MCF 10A (cell line): Measurements from ENCODE around the gene ZCCHC10. TPM values are rescaled to one million over a fixed set of nuclear protein-coding genes. Genes with fewer than 3 reads are reported as not detected.
"Not testable (repeated sequence)": the region's sequence is repeated elsewhere in the genome, so short reads cannot be mapped to it uniquely, and the experiment has no call there.

Experiments
- BruUV-seq: library from RNA; stranded (reverse); fragments of 400-500 nt; replicated peaks from 2 replicates; lab custom pipeline; 2021; lab: Mats Ljungman, UMichigan
- CTCF ChIA-PET: fragments of 300-600 bp; sonication (Branson Sonifier 250); formaldehyde crosslinking; extraction: SDS; loops from one replicate; lab custom pipeline; 2021; ENCODE audit warnings: antibody characterized with exemption, inconsistent platforms; lab: Yijun Ruan, JAX
- POLR2A ChIA-PET: fragments of 300-600, 350-650 bp; sonication (Branson Sonifier 250); formaldehyde crosslinking; extraction: SDS; loops from one replicate; lab custom pipeline; 2020; ENCODE audit warnings: antibody characterized with exemption, inconsistent platforms; lab: Yijun Ruan, JAX
- DNase-seq: peaks from one replicate; pipeline ENCODE4 v3.0.0-alpha.2; 2018; ENCODE audit not compliant: unreplicated experiment
- H3K27ac Mint-ChIP-seq: one replicate; pipeline ENCODE4 v1.8.0; 2022; ENCODE audit warnings: mild to moderate bottlenecking, low read depth, mixed read lengths; ENCODE audit not compliant: unreplicated experiment
- H3K27me3 Mint-ChIP-seq: one replicate; pipeline ENCODE4 v1.8.0; 2022; ENCODE audit warnings: mixed read lengths; ENCODE audit not compliant: insufficient read depth, unreplicated experiment
- H3K36me3 Mint-ChIP-seq: one replicate; pipeline ENCODE4 v1.8.0; 2022; ENCODE audit warnings: mild to moderate bottlenecking, moderate library complexity, mixed read lengths; ENCODE audit not compliant: insufficient read depth, unreplicated experiment
- H3K4me1 Mint-ChIP-seq: one replicate; pipeline ENCODE4 v1.8.0; 2022; ENCODE audit warnings: mixed read lengths; ENCODE audit not compliant: insufficient read depth, unreplicated experiment
- H3K4me3 Mint-ChIP-seq: one replicate; pipeline ENCODE4 v1.8.0; 2022; ENCODE audit warnings: mild to moderate bottlenecking, moderate library complexity, mixed read lengths; ENCODE audit not compliant: unreplicated experiment
- H3K9me3 Mint-ChIP-seq: one replicate; pipeline ENCODE4 v1.8.0; 2022; ENCODE audit warnings: mixed read lengths; ENCODE audit not compliant: unreplicated experiment
- intact Hi-C: fragments of 100-400 bp; cut with micrococcal nuclease; formaldehyde crosslinking; loops from 2 replicates; pipeline ENCODE4 v1.14.1; 2022
- total RNA-seq: library from RNA; stranded (reverse); gene quantifications from 2 replicates; pipeline ENCODE4 v1.2.3, GENCODE V29; 2022
- TF ChIP-seq, protein P1 (sequence below): fragments of 200-600 bp; IDR thresholded peaks from one replicate; pipeline ENCODE4 v1.8.0; 2022; ENCODE audit warnings: antibody characterized with exemption, mild to moderate bottlenecking; ENCODE audit not compliant: unreplicated experiment

ZCCHC10 gene
- total RNA-seq, 1 experiment from 2014 or later = 35.0 TPM

DNA sequence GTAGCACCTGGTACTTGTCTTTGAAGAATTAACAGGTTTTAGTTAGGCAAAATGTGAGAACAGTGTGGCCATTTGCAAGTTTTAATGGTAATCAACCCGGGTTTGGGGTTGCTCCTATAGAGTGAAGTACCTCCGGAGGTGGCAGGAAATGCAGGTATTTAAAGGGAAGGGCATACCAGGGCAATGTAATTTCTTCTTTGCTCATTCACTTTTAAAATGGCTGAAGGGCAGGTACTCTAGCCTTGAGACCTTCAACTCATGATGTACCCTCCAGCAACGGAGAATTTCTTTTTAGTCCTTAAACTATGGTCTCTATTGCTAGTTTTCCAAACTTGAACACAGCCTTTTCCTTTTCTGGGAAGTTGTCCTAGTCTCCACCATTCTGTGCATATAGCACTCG, 24.2 kb upstream of the ZCCHC10 start:
- intact Hi-C loops = no loop called here
- H3K36me3 Mint-ChIP-seq = peaks cover 27% of the 10 kb centered on the region
- H3K27ac Mint-ChIP-seq = peak overlapping the region; percentile 99
- no TSS peak for BruUV-seq
- TF ChIP-seq, protein P1, sequence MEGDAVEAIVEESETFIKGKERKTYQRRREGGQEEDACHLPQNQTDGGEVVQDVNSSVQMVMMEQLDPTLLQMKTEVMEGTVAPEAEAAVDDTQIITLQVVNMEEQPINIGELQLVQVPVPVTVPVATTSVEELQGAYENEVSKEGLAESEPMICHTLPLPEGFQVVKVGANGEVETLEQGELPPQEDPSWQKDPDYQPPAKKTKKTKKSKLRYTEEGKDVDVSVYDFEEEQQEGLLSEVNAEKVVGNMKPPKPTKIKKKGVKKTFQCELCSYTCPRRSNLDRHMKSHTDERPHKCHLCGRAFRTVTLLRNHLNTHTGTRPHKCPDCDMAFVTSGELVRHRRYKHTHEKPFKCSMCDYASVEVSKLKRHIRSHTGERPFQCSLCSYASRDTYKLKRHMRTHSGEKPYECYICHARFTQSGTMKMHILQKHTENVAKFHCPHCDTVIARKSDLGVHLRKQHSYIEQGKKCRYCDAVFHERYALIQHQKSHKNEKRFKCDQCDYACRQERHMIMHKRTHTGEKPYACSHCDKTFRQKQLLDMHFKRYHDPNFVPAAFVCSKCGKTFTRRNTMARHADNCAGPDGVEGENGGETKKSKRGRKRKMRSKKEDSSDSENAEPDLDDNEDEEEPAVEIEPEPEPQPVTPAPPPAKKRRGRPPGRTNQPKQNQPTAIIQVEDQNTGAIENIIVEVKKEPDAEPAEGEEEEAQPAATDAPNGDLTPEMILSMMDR = no peak
- peaks cover 29% of the 10 kb centered on the region for H3K4me1 Mint-ChIP-seq
- ChIA-PET CTCF (no interaction called here), POLR2A (interaction anchor here (0.6 to 11.8 kb wide), 19 partner anchors 12 to 1126 kb away, joined by 3 to 311 read pairs (median 6); partner anchors contain the start of genes AFF4, SKP1 and ZCCHC10)
- peak overlapping the region; percentile 95 for H3K4me3 Mint-ChIP-seq
- no peaks in the 10 kb centered on the region for H3K9me3 Mint-ChIP-seq
- H3K27me3 Mint-ChIP-seq = no peaks in the 10 kb centered on the region
- DNase-seq = no peak

DNA sequence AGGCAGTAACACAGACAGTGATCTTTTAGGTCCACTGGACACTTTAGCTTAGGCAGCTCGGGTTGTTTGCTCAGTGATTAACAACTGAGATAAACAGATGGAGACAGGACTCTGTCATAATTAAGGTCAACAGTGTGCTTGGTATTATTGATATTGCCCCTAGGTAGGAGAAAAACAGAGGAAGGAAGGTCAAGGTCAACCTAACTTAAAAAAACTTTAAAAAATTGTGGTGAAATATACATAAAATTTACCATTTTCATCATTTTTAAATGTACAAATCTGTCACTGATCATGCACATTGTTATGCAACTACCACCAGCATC, 23.3 kb upstream of the ZCCHC10 start:
- H3K4me3 Mint-ChIP-seq = no peak overlapping the region
- no peaks in the 10 kb centered on the region for H3K27me3 Mint-ChIP-seq
- intact Hi-C loops = no loop called here
- POLR2A ChIA-PET = interaction anchor here (0.9 to 11.8 kb wide), 6 partner anchors 11 to 144 kb away, joined by 3 to 311 read pairs (median 76); partner anchors contain the start of genes AFF4 and ZCCHC10
- H3K4me1 Mint-ChIP-seq = peaks cover 26% of the 10 kb centered on the region
- DNase-seq = no peak
- H3K9me3 Mint-ChIP-seq = no peaks in the 10 kb centered on the region
- H3K36me3 Mint-ChIP-seq = peaks cover 27% of the 10 kb centered on the region
- TF ChIP-seq, protein P1 = no peak
- no TSS peak for BruUV-seq
- CTCF ChIA-PET = interaction anchor here (1.0 kb wide), 1 partner anchor 11 kb away, joined by 5 read pairs; no protein-coding TSS in a partner anchor
- H3K27ac Mint-ChIP-seq = no peak overlapping the region

DNA sequence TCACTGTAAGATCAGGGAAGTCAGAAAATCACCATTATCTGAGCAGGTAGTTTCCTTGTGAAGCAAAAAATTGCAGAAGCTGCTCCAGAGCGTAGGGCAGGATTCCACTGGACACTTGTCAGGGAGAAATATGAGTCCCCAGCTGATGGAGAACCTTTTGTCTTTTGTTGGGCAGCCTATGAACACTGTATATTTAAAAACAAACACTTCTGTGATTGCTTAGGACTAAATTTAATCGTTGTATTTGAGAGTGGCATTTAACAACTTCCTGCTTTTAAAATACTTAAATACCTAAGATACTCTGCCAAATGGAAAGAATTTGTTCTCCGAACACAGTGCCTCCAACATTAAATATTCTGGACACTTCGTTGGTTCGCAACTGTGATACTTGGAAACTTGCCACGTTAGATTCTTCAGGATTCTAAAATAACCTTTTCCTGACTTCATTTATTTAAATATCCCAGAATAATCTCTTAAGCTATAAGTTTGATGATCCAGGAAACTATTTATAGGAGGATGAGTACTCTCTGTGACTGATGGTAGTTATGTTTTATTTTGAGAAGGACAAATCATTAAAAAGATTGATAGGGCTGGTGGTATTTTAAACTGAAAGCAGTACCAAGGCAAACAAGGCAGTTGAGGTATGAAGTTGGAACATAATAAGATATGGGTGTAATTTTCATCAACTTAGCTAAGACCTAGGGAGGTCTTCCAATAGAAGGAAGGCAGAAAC, 22.8 kb upstream of the ZCCHC10 start:
- POLR2A ChIA-PET = interaction anchor here (1.0 to 11.8 kb wide), 5 partner anchors 10 to 88 kb away, joined by 3 to 311 read pairs (median 79); partner anchors contain the start of genes AFF4 and ZCCHC10
- Mint-ChIP-seq H3K27me3 (no peaks in the 10 kb centered on the region), H3K4me3 (no peak overlapping the region), H3K9me3 (no peaks in the 10 kb centered on the region), H3K27ac (no peak overlapping the region), H3K4me1 (peaks cover 26% of the 10 kb centered on the region), H3K36me3 (peaks cover 27% of the 10 kb centered on the region)
- intact Hi-C loops = no loop called here
- no TSS peak for BruUV-seq
- no peak for DNase-seq
- CTCF ChIA-PET = interaction anchor here (0.6 to 1.0 kb wide), 4 partner anchors 10 to 931 kb away, joined by 3 to 5 read pairs (median 4); no protein-coding TSS in a partner anchor
- TF ChIP-seq, protein P1 = no peak

DNA sequence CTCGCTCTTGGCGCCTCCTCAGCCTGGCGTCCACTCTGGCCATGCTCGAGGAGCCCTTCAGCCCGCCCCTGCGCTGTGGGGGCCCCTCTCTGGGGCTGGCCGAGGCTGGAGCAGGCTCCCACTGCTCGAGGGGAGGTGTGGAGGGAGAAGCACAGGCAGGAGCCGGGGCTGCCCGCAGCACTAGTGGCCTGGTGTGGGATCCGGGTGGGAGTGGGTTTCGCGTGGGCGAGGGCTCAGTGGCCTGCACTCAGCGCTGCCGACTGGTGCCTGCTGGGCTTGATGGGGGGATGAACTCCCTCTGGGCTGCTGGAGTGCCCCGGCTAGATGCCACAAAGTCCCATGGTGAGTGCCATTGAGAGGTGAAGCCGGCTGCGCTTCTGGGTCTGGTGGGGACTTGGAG, 21.1 kb upstream of the ZCCHC10 start:
- intact Hi-C loops = no loop called here
- Mint-ChIP-seq H3K9me3 (no peaks in the 10 kb centered on the region), H3K27me3 (no peaks in the 10 kb centered on the region), H3K4me3 (no peak overlapping the region), H3K36me3 (peaks cover 17% of the 10 kb centered on the region), H3K27ac (peak overlapping the region; percentile 32), H3K4me1 (peaks cover 38% of the 10 kb centered on the region)
- POLR2A ChIA-PET = interaction anchor here (5.9 kb wide), 1 partner anchor 9 kb away, joined by 105 read pairs; no protein-coding TSS in a partner anchor
- DNase-seq = no peak
- no TSS peak for BruUV-seq
- TF ChIP-seq, protein P1 = no peak
- CTCF ChIA-PET = no interaction called here

DNA sequence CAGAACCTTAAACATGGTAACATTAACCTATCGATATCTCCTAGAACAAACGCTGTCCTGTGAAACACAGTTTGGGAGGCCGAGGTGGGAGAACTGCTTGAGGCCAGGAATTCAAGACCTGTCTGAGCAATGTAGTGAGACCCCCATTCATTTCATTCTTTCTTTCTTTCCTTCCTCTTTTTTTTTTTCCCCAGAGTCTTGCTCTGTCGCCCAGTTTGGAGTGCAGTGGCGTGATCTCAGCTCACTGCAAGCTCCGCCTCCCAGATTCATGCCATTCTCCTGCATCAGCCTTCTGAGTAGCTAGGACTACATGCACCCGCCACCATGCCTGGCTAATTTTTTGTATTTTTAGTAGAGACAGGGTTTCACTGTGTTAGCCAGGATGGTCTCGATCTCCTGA, 20.2 kb upstream of the ZCCHC10 start:
- POLR2A ChIA-PET, BruUV-seq, H3K9me3 Mint-ChIP-seq, DNase-seq, H3K4me3 Mint-ChIP-seq, intact Hi-C loops, H3K27me3 Mint-ChIP-seq: not testable (repeated sequence)
- CTCF ChIA-PET = interaction anchor here (0.7 kb wide), 1 partner anchor 131 kb away, joined by 3 read pairs; no protein-coding TSS in a partner anchor
- Mint-ChIP-seq H3K27ac (peak overlapping the region; percentile 32), H3K36me3 (peaks cover 11% of the 10 kb centered on the region), H3K4me1 (peaks cover 44% of the 10 kb centered on the region)
